Fibroblast of skin of left quadriceps (primary cell): ENCODE results near the gene HAGH.

Experiments used
- DNase-seq, 2 experiments: peaks; one replicate each; pipeline ENCODE4 v3.0.0-alpha.2; 2013; ENCODE audit warnings: low read depth in 2 of 2

HAGH gene

DNA sequence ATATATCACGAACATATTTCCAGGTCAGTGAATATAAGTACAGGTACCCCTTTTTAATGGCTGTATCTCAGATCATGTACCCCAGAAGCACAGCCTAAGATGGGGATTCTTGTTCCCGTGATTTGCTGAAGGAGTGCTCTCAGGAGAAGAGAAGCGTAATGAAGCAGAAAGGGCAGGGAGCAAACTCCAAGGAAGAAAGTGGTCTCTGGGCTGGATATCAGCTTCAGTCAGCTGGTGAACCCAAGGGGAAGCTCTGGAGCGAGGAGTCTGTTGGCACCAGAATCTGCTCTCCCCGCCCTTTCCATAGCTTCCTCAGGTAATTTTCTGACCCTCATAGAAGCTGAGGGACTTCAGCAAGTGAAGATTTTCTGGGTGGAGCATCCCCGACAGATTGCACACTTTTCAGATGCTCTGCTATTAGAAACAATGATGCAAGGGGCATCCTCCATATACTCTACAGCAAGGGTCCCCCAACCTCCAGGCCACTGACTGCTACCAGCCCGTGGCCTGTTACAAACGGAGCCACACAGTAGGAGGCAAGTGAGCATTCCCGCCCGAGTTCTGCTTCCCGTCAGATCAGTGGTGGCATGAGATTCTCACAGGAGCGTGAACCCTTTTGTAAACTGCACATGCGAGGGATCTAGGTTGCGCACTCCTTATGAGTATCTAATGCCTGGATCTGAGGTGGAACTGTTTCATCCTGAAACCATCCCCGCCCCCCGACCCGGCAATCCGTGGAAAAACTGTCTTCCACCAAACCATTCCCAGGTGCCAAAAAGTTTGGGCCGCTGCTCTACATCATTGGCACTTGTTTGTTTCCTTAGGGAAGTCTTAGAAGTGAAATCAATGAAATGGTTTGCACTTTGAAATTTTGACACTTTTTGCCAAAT is 4.8 kb upstream of the HAGH start:
- DNase-seq: no peak

DNA sequence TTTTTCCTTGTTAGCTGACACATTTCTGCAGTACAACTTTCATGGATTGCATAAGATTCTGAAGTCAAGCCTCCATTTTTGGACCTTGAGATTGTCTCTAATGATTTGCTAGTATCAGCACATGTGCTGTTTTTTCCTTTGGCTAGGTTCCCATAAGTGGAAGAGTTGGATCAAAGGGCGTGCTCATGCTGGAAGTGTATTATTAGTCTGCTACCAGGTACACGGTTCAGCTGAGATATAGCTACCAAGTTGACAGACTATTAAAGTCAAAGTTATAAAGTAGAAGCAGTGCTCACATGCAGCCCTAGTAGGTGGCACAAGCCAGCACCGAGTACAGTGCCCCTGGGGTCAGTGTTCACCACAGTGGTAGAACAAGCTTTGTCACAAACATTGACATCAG is 3.6 kb upstream of the HAGH start:
- DNase-seq: no peak

DNA sequence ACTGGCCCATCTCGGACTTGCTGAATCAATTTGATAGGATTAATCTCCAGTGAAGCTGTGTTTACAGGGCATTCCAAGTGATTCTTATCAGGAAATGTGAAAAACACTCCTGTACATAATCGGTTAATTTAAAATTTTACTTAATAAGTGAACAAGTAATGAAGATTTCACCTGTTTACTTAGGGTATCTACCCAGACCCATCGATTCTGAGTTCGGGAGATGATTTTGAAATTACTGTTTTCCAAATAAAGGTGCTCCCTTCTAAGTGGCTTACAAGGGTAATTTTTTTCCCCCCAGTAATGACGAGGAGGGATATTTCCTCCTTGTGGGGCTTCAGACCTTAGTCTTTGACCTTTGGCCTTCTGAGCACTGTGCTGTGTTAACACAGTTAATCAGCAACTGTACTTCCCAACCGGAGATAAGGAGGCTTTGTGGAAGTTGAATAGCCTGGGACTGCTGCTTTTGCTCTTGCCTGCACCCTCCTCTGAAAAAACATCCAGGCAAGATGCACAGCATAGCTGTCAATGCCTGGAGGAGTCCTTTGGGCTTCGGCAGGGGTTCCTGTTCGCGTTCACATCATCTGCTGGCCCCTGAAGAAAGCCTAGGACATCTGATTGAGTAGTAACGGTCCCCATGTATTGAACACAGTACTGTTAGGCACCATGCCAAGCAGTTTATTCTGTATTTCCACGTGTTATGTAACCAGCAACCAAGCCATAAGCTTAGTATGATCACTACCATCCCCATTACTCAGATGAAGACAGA is 2.2 kb upstream of the HAGH start:
- DNase-seq: no peak

DNA sequence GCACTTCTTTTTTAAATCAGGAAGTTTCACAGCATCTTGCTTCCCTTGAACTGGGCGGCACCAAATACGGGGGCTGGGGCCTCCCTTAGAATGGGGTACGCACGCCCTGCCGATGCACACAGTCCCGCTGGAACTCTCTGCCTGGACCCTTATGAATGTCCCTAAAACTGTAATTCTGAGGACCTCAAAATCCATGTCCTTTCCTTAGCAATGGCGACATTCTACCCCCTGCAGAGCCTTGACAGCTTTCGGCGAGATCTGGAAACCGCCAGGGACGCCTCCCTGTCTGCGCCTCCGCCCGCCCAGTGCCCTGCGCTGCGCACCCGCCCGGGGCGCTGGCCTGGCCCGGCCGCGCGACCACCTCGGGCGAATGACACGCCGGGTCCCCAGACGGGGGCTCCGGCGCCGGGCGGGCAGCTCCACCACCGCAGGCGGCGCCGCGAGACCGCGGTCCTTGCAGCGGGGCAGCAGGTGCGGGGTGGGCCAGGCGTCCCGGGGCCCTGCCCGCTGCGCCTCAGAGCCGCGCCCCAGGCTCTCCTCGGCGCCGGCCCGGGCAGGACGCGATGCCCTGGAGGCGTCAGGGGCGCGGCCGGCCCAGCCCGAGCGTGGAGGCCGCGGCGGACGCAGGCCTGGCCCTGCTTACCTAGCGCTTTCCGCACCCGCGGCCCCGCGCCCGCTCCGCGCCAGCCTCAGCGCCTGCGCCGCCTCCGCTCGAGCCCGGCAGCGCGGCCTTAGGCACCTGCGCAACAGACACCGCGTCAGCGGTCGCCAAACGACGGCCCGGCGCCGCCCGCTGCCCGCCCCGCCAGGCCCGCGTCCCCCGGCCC is 548 bp downstream of the HAGH start:
- DNase-seq: peak in 1 of 2 experiments; percentile 5

DNA sequence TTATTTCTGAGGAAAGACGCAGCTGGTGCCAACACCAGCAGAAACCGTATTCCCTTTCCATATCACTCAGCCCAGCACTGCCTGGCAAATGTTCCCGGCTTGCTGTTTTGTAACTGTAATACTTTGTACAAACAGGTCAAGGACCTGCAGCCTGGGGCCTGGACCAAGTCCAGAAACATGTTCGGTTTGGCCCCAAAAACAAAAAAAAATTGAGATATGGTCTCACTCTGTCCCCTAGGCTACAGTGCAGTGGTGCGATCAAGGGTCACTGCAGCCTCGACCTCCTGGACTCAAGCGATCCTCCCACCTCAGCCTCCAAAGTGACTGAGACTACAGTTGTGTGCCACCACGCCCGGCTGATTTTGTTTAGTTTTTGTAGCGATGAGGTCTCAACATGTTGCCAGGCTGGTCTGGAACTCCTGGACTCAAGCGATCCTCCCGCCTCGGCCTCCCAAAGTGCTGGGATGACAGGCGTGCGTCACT is 1.2 kb downstream of the HAGH start:
- no peak for DNase-seq

DNA sequence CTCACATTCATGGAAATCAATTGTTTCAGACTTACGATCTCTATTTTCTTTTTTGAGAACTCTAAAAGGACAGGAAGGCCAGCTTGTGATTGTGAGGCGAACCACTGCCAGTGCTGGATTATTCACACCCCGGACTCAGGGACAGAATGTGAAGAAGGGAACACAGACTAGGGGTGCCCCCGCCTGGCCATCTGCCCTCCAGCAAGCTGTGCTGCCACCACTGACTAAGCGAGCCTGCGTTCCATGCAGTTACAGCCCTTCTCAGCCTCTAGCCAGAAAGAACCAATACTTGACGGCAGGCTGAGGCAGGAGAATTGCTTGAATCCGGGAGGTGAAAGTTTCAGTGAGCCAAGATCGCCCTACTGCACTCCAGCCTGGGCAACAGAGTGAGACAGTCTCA is 2.8 kb downstream of the HAGH start:
- peak in 1 of 2 experiments; percentile 3 for DNase-seq

DNA sequence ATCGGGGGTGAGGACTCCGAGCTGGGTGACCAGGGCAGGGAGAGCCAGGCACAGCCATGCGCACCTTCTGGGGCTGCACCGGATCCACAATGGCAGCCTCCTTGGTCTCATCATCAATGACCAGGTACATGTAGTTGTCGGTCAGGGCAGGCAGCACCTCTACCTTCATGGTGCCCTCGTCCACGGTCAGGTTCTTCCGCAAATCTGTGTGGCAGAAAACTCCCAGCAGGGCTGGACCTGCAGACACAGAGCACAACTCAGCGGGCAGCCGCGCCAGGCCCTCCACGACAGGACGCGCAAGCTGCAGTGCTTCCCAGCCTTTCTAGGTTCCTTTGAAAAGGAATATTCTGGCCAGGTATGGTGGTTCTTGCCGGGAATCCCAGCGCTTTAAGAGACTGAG is 3.8 kb downstream of the HAGH start:
- DNase-seq: no peak

DNA sequence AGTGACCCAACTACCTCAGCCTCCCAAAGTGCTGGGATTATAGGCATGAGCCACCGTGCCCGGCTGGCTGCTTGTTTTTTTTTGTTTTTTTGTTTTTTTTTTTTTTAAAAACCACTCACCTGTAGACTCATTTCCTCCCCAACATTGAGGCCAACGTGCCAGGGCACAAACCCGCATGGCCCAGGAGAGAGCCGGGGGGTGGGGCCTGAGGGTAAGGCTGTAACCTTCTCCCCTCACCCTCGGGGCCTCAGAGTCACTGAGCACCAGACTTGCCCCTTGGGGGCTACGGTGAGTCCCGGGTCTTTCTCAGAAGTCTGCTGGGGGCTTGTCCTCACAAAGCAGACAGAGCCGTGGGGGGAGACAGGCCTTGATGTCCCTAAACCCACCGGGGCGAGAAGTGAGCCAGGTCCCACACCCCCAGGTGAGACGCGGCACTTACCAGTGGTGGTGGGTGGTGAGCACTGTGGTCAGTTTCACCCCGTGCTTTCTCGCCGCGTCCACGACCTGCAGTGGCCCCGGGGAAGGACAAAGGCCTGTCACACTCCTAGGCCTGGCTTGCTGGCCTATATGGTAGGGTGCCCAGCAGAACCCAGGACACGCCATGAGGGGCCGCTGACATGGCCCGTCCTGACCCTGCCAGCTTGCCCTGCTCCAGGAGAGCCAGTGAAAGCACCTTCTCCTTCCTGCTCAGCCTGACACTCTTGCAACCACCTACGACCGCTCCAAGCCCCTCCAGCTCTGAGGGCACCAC is 4.6 kb downstream of the HAGH start:
- no peak for DNase-seq

DNA sequence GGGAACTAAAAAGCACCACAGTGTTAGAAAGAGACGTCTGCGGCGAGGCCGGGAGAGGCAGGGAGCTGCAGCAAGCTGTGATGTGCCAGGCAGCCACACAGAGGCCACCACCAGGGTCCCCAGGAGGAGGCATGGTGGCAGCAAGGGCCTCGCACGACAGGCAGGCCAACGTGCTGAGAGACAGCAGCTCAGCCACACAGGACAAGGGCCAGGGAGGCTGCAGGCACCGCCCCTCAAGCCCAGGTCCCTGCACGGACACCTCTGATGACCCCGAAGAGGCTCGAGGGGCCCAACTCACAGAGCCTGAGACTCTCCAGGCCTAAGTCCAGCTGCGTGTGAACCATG is 5.7 kb downstream of the HAGH start:
- no peak for DNase-seq

DNA sequence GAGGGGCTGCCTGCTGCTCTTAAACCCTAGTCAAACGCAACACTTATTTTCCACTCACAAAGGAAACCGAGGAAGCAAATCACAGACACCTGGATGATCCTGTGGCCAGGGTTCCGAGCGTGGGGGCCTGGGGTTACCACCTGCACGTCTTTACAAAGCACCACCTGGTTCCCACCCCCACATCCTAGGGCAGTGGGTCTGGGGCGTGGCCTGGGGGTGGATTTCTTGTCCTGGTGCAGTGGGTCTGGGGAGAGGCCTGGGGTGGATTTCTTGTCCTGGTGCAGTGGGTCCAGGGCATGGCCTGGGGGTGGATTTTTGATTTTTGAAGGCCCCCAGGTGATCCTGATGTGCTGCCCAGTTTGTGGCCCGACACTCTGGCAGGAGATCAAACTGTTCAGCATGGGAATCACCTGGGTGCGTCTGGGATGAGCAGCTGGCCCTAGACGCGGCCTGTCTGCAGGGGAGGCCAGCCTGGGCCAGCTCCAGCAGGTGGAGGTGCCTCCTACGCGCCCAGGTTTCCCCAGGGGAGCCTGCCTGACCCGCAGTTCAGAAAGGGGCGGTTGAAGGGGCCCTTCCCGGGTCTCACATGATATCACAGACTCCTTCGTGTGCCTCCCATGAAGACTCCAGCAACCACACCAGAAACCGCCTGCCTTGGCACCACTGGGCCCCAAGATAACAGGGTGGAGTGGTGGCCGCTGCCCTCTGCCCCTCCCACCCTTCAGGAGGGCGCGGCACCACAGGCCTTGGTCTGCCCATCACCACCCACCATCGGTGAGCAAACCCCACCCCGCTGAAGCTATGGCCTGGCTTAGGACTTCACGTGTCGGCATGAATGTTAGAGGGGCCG is 6.3 kb downstream of the HAGH start:
- no peak for DNase-seq

DNA sequence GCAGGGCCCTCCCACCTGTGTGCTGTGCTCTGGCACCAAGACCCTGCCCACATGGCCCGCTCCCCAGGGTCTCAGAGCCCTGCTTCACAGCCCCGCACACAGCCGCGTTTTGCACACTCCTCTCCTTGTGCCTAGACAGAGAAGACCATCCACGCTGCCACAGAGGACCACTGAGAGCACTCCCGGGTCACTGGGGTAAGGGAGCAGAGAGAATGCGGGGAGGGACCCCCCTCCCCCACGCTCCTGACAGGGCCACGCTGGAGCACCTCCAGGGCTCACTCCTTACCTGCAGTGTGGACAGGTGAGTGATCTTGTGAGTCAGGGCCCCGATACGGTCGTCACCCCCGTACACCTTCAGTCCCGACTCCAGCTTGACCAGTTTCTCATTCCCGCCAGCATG is 7.0 kb downstream of the HAGH start:
- DNase-seq: no peak

DNA sequence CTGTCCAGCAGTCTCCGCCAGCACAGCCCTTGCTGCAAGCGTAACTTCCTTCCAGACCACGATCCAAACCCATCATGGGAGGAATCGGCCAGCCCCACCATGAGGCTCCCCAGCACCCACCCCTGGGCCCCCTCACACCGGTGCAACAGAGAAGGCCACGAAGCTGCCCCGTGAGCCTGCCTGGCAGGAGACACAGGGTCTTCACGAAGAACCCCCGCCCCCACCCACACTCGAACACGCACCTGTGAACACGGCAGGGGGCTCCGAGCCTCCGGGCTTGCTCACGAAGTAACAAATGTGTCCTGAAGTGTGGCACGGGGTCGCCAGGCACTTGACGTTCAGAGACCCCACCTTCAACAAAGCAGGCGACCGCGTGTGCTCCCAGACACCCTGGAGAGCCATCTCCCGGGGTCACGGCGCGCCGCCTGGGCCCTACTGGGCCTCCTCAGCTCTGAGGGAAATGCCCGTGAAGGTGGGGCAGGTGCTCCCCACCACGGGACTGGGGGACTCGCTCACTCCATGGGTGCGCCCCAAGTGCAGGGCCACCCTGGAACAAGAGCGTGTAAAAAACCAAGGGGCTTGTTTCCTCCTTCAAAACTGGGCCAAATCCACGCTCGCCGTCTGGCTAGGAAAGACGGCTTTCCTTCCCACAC is 7.6 kb downstream of the HAGH start:
- no peak for DNase-seq

DNA sequence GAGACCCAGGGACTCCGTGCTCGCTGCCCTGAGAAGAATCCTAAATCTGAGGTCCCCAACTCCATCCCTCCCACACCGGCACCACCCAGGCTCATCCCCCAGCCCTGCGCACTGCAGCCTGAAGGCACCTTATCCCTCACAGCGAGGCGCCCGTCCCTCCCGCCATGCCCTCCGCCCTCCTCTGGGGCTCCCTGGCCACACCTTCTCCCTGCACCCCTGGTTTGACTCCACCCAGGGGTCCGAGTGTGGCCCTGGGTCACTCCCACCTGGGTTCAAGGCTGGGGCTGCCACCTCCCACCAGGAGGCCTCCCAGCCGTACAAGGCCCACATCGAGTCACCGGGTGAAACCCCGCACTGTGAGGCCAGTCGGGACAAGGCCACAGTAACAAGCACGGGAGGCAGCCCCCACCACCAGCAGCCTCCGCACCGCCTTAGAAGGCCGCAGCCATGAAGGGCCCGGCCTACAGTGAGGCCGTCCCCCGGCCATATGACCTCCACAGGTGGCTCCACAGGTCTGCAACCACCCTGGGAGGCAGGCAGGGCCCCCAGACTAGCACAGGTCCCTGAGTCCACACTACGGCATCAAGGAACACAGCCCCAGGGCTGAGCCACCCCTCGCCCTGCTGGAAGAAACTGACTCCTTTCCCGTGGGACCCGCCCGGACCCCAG is 8.3 kb downstream of the HAGH start:
- no peak for DNase-seq

DNA sequence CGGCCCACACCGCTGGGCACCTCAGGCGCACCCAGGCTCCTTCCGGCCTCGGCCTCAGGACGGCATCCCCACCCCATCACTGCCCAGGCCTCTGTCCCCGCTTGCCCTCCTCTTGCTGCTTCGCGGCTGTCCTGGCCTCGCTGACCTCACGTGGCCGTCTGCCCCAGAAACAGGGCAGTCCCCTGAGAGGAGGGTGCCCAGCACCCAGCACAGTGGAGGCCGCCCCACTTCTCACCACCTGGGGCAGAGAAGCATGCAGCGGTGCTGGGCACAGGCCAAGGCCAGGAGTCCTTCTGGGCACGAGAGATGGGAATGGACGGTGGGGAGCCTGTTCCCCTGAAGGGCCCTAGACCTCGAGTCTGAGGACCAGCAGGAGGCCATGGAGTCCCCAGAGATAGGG is 8.9 kb downstream of the HAGH start:
- DNase-seq: no peak

DNA sequence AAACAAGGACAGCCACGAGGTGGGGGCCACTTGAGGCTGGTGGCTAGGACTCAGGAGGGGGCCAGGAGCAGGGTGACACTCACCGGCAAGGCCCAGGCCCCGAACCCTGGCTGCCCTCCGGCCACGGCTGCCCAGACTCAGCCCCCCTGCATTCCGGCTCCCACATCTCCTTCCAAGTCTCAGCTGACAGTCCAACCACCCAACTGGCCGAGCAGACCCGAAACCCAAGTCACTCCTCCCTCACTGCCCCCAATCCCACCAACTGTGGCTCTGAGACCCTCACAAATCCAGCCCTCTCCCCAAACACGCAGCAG is 9.4 kb downstream of the HAGH start:
- no peak for DNase-seq

DNA sequence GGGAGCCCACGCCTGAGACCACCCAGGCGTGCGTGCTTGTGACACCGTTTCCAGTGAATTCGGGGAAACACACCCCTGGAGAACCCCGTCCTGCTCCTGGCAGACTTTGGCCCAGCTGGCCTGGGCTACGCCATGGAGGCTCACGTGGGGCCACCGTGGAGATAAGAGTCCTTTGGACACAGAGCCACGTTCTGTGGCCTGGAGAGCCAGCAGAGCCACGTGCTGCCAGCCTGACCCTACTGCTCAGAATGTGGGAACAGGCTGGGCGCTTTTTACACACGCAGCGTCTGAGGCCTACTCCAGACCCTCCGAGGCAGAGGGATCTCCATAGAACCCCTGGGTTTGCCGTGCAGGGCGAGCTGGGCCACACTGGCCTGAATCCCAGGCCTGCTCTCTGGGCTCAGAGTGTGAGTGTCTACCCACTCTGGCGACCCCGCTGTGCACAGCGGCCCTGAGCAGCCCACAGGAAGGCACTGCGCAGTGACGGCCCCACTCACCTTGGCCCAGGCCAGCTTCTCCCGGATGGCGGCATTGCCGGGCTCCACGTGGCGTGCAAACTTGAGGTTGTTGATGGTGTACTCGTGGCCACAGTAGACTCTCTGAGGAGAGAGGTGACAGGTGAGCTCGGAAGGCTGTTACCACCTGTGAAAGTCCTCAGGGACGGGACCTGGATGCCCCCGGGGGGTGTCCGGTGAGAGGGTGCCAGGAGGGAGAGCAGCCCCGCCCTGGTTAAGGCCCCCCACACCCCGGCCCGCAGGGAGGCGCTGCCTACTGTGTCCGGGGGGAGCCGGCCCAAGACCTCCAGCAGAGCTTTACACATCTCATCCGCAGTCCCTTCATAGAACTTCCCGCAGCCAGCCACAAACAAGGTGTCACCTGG is 10.0 kb downstream of the HAGH start:
- DNase-seq: no peak

DNA sequence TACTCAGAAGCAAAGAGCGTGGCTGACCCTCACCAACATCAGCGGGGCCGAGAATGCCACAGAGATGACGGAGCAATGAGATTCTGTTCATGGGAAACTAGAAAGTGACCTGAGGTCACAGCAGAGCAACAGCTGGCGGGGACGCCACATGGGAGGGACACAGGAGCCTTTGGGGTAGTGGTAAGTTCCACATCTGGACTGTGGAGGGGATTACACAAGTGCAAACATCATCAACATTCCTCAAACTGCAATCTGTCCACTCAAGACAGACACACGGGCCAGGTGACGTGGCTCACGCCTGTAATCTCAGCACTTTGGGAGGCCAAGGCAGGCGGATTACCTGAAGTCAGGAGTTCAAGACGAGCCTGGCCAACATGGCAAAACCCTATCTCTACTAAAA is 11.2 kb downstream of the HAGH start:
- DNase-seq: no peak

DNA sequence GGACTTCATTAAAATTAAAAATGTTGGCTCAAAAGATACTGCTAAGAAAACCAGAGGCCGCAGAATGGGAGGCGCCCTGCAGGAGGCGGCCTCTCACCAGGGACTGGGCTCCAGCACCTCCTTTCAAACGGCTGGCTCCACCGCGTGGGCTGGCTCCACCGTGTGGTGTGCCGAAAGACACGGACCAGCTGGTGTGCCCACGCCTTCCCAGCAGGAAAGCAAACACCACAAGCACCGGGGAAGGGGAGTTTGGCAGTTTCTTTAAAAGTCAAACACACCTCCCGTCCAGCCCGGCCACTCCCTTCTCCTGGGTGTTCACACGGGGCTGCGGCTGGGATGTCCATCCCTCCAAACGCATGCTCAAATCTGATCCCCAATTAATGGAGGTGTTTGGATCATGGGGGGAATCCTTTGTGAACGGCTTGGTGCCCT is 13.9 kb downstream of the HAGH start:
- DNase-seq: peak; percentile 10 to 23

DNA sequence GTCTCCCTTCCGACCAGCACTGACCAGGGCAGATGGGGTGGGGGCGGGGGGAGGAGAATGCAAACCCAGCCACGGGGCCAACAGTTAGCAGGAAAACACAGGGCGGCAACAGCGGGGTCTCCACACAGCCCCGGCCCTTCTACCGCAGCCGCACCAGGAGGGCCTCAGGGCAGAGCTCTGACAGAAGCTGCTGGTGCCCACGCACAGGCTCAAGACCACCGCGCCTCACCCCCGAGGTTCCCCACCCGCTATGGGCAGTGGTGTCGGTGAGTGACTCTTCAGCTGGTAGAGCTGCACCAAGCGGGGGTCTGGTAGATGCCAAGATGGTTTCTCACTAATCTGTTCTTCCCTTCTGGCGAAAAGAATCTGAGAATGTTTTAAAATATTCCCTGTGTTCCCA is 16.1 kb downstream of the HAGH start:
- no peak for DNase-seq
